Measurements from ENCODE around the gene CYFIP2. TPM values are rescaled to one million over a fixed set of nuclear protein-coding genes. Genes with fewer than 3 reads are reported as not detected.

The CYFIP2 gene
- total and polyA plus RNA-seq, 2 of the 13 experiments (the other 11 are each of a cell fraction or from before 2014, with no cell fraction given) = 22.6 to 30.3 TPM

GRCh38 chr5:157390551-157391297, 124.8 kb downstream of the CYFIP2 start (continued):
- TF ChIP-seq ISX (CRISPR knock-in tag; conservative IDR thresholded peaks at IDR 0.05) = no peak
- peak; percentile 33; the same call in 1 of the 2 replicates for TF ChIP-seq ZKSCAN8 (CRISPR knock-in tag; IDR thresholded peaks at IDR 0.05; ENCODE audit: borderline replicate concordance)
- 0 out of 2 replicates have a peak, but pooled peaks have one; percentile 11 for TF ChIP-seq MED1 (CRISPR knock-in tag; IDR thresholded peaks at IDR 0.05)
- TF ChIP-seq ARID2 (CRISPR knock-in tag; IDR thresholded peaks at IDR 0.05; ENCODE audit: borderline replicate concordance) = no peak
- no peak for TF ChIP-seq RFX3 (CRISPR knock-in tag; IDR thresholded peaks at IDR 0.05)
- TF ChIP-seq POLR2G (IDR thresholded peaks at IDR 0.05; ENCODE audit: low read depth, low read length) = no peak
- TF ChIP-seq ZNF790 (CRISPR knock-in tag; IDR thresholded peaks at IDR 0.05; ENCODE audit: borderline replicate concordance) = no peak
- TF ChIP-seq, protein P1, sequence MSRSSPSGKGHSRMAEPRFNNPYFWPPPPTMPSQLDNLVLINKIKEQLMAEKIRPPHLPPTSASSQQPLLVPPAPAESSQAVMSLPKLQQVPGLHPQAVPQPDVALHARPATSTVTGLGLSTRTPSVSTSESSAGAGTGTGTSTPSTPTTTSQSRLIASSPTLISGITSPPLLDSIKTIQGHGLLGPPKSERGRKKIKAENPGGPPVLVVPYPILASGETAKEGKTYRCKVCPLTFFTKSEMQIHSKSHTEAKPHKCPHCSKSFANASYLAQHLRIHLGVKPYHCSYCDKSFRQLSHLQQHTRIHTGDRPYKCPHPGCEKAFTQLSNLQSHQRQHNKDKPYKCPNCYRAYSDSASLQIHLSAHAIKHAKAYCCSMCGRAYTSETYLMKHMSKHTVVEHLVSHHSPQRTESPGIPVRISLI (CRISPR knock-in tag; IDR thresholded peaks at IDR 0.05; ENCODE audit: borderline replicate concordance) = peak; percentile 22; the same call in 1 of the 2 replicates
- TF ChIP-seq ZNF660 (CRISPR knock-in tag; IDR thresholded peaks at IDR 0.05; ENCODE audit: borderline replicate concordance, low read depth) = no peak
- no peak for TF ChIP-seq FUBP1 (CRISPR knock-in tag; IDR thresholded peaks at IDR 0.05; ENCODE audit: borderline replicate concordance)
- TF ChIP-seq, protein P2, sequence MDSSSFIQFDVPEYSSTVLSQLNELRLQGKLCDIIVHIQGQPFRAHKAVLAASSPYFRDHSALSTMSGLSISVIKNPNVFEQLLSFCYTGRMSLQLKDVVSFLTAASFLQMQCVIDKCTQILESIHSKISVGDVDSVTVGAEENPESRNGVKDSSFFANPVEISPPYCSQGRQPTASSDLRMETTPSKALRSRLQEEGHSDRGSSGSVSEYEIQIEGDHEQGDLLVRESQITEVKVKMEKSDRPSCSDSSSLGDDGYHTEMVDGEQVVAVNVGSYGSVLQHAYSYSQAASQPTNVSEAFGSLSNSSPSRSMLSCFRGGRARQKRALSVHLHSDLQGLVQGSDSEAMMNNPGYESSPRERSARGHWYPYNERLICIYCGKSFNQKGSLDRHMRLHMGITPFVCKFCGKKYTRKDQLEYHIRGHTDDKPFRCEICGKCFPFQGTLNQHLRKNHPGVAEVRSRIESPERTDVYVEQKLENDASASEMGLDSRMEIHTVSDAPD (CRISPR knock-in tag; IDR thresholded peaks at IDR 0.05) = peak; percentile 87; the same call in 1 of the 2 replicates
- TF ChIP-seq HMGA1 (CRISPR knock-in tag; conservative IDR thresholded peaks at IDR 0.05) = no peak
- TF ChIP-seq HMG20A (CRISPR knock-in tag; IDR thresholded peaks at IDR 0.05; ENCODE audit: borderline replicate concordance) = peak; percentile 44; the same call in 1 of the 2 replicates
- TF ChIP-seq, protein P3, sequence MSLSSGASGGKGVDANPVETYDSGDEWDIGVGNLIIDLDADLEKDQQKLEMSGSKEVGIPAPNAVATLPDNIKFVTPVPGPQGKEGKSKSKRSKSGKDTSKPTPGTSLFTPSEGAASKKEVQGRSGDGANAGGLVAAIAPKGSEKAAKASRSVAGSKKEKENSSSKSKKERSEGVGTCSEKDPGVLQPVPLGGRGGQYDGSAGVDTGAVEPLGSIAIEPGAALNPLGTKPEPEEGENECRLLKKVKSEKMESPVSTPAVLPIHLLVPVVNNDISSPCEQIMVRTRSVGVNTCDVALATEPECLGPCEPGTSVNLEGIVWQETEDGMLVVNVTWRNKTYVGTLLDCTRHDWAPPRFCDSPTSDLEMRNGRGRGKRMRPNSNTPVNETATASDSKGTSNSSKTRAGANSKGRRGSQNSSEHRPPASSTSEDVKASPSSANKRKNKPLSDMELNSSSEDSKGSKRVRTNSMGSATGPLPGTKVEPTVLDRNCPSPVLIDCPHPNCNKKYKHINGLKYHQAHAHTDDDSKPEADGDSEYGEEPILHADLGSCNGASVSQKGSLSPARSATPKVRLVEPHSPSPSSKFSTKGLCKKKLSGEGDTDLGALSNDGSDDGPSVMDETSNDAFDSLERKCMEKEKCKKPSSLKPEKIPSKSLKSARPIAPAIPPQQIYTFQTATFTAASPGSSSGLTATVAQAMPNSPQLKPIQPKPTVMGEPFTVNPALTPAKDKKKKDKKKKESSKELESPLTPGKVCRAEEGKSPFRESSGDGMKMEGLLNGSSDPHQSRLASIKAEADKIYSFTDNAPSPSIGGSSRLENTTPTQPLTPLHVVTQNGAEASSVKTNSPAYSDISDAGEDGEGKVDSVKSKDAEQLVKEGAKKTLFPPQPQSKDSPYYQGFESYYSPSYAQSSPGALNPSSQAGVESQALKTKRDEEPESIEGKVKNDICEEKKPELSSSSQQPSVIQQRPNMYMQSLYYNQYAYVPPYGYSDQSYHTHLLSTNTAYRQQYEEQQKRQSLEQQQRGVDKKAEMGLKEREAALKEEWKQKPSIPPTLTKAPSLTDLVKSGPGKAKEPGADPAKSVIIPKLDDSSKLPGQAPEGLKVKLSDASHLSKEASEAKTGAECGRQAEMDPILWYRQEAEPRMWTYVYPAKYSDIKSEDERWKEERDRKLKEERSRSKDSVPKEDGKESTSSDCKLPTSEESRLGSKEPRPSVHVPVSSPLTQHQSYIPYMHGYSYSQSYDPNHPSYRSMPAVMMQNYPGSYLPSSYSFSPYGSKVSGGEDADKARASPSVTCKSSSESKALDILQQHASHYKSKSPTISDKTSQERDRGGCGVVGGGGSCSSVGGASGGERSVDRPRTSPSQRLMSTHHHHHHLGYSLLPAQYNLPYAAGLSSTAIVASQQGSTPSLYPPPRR (CRISPR knock-in tag; IDR thresholded peaks at IDR 0.05; ENCODE audit: borderline replicate concordance) = 0 out of 2 replicates have a peak, but pooled peaks have one; percentile 40
- no peak for TF ChIP-seq ZNF780A (CRISPR knock-in tag; IDR thresholded peaks at IDR 0.05)
- peak; percentile 94 for TF ChIP-seq FOSL2 (CRISPR knock-in tag; IDR thresholded peaks at IDR 0.05)
- TF ChIP-seq DMAP1 (CRISPR knock-in tag; IDR thresholded peaks at IDR 0.05) = no peak
- TF ChIP-seq ZNF629 (CRISPR knock-in tag; conservative IDR thresholded peaks at IDR 0.05) = no peak
- no peak for TF ChIP-seq SYNCRIP (IDR thresholded peaks at IDR 0.05; ENCODE audit: insufficient read depth, low read depth, low read length)
- no peak for TF ChIP-seq ARNT2 (CRISPR knock-in tag; IDR thresholded peaks at IDR 0.05; ENCODE audit: low read depth)
